GM19397 (cell line): Measurements from ENCODE around the gene CHID1.

ENCODE experiments used
- ATAC-seq: cut with Tn5 transposase; IDR thresholded peaks from one replicate; pipeline ENCODE4 v1.9.1; 2021; ENCODE audit warnings: mild to moderate bottlenecking, moderate library complexity; ENCODE audit not compliant: unreplicated experiment

CHID1 gene

GRCh38 chr11:865462-866430, 44.9 kb downstream of the CHID1 start:
- no peak for ATAC-seq

GRCh38 chr11:864898-865297, 45.7 kb downstream of the CHID1 start:
- no peak for ATAC-seq

DNA sequence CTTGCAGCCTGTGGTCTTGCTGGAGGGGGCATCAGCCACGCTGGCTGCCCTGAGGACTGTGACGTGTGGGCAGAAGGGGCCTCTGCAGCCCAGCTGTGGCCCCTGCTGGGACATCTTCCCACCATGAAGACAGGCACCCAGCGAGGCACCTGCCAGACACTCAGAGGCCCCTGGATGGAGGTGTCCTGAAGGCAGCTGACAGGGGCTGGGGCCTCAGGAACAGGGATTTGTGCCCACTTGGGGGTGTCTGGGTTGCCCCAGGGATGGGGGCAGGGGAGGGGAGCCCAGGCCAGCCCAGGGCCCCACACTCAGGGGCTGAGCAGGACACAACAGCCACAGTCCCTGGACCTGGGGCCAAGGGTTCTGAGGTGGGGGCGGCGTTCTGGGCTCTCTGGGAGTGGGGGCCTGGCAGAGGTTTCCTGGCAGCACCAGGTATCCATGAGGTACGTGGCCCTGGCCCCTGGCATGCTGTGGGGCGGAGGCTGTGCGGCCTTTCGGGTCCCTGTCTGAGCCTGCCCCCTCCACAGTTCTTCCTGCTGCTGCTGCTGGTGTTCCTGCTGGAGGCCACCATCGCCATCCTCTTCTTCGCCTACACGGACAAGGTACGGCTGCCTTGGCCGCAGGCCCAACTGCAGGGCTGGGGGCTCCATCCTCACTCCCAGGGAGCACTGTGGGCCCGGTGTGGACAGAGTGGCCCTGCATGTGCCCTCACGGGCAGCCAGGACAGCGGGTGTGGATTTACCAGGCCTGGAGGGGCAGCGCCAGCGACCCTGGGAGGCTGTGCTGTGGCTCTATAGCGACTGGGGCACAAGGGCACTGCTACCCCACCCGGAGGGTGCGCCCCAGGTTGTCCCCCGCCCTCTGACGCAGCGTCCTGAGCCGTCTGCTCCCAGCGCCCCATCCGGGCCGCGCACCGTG, 46.4 kb downstream of the CHID1 start:
- no peak for ATAC-seq

DNA sequence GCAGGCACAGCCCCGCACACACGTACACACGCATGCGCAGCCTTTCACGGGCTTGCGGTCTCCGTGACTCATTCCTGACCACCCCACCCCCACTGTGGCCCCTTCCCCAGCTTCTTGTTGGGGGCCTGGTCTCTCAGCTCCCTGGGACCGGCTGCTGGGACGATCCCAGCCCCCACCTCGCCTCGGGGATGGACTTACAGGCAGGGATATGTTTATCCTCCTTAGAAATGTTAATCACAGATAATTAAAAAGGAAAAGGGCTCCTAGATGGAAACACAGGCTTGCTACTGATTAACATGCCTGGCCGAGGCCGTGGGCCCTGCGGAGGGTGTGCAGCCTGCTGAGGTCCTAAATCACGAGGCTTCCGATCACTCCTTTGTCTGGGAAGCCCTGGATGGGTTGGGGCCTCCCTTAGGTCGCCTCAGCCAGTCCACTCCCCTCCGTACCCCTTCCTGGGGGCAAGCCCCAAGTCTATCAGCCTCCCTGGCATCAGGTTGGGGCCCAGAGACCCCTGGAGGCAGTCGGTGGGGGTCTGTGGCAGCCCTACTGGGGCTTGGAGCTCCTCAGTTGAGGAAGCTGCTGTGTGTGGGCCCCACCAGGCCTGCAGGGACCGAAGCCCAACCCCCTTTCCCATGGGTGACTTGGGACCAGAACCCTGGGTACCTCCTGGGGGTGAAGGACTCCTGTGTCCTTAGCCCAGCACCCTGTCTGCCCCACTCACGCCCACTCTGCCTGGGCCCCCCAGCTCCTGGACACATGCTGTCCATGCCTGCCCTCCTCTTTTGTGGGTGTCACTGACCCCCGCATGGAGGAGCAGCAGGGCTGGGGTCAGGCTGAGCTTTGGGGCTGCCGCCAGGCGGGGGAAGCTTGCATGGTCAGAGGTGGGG, 47.3 kb downstream of the CHID1 start:
- no peak for ATAC-seq

DNA sequence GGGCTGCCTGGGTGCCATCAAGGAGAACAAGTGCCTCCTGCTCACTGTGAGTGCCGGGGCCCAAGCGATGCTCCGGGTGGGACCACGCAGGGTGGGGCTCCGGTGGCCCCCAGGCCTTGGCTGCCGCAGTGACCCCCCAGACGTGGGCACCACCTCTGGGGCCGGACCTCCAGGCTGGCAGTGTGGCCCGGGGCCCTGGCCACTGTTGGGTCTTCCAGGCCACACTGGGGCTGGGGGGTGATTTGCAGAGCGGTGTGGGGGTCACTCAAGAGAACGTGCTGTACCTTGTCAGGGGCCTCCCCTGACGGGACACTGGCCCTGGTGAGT, 48.0 kb downstream of the CHID1 start:
- no peak for ATAC-seq

DNA sequence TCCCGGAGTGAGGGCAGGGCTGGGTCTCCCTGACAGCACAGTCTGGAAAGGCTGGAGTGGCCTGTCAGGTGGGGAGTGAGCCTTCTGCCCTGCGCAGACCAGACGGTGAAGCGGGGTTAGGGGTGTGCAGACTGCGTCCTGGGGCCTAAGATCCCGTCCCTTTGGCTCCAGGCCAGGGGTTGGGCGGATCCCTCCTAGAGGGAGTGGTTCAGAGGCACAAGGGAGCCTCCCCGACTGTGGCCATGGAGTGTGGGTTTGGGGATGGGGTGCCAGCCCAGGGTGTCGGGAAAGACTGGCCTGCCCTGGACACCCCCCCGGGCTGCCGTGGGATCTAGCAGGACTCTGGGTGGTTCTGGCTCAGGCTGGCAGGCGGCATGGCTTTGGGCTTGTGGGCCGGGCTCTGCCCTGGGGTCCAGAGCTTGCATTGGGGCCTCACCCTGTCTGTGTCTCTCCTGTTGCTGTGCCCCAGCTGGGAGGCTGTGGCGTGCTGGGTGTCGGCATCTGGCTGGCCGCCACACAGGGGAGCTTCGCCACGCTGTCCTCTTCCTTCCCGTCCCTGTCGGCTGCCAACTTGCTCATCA, 48.4 kb downstream of the CHID1 start:
- no peak for ATAC-seq

- ATAC-seq: no peak
These were observed 49.5 kb downstream of the CHID1 start for GRCh38 chr11:861105-861479.

- ATAC-seq: no peak
These were observed 50.1 kb downstream of the CHID1 start for GRCh38 chr11:860234-861104.

DNA sequence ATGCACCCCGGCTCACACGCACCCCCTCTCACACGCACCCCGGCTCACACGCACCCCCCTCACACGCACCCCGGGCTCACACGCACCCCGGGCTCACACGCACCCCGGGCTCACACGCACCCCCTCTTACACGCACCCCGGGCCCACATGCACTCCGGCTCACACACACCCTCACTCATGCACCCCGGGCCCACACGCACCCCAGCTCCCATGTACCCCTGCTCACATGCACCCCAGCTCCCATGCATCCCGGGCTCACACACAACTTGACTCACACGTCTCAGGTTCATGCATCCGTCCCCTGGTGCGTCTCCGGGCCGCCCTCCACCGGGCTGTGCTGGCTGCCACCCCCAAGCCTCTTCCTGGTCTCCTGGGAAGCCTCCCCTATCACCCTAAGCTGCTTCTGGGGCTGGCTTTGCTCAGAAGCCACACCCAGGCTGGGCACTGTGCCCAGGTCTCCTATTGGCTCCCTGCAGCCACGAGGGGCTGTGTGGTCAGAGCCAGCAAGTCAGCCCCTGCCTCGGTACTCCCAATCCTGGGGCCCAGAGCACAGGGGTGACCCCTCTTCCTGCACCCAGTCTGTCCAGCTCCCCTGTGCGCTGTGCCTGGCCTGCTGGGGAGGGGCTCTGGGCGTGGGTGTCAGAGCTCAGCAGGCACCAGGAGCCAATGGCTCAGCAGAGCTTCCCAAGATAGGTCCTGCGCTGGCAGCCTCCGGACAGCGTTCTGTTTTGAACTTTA, 51.0 kb downstream of the CHID1 start:
- ATAC-seq: no peak

GRCh38 chr11:858762-859339, 51.8 kb downstream of the CHID1 start:
- ATAC-seq: no peak

GRCh38 chr11:858053-858761, 52.4 kb downstream of the CHID1 start:
- ATAC-seq: no peak

- ATAC-seq: no peak
These were observed 54.2 kb downstream of the CHID1 start for GRCh38 chr11:856397-856796.

- no peak for ATAC-seq
These were observed 54.8 kb downstream of the CHID1 start for GRCh38 chr11:855796-856195.

GRCh38 chr11:855330-855674, 55.3 kb downstream of the CHID1 start:
- ATAC-seq: no peak

GRCh38 chr11:854601-855329, 55.8 kb downstream of the CHID1 start:
- ATAC-seq: no peak

GRCh38 chr11:853682-854448, 56.7 kb downstream of the CHID1 start:
- ATAC-seq: no peak

DNA sequence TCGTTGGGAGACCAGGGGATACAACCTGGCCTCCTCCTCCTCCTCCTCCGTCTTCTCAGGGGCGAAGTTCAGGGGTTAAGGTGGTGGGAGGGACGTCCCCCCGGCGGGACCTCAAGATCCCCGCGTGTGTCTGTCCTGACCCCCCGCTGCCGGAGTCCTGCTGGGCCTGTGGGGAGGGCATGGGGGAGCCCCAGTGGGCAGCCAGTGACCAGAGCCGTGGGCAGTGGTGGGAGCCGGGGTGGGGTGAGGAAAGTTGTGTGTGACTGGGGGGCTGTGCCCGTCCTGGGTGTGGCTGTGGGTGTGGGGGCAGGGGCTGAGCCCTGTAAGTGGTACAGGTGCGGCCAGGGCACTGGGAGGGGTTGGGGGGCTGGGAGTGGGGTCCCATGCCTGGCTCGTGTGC, 57.8 kb downstream of the CHID1 start:
- ATAC-seq: no peak
